GM19463 (cell line): ENCODE measurements around the gene CACNA1D.

ENCODE experiments used
- ATAC-seq: cut with Tn5 transposase; IDR thresholded peaks from one replicate; pipeline ENCODE4 v1.9.1; 2021; ENCODE audit warnings: mild to moderate bottlenecking, moderate library complexity; ENCODE audit not compliant: unreplicated experiment

The CACNA1D gene

DNA sequence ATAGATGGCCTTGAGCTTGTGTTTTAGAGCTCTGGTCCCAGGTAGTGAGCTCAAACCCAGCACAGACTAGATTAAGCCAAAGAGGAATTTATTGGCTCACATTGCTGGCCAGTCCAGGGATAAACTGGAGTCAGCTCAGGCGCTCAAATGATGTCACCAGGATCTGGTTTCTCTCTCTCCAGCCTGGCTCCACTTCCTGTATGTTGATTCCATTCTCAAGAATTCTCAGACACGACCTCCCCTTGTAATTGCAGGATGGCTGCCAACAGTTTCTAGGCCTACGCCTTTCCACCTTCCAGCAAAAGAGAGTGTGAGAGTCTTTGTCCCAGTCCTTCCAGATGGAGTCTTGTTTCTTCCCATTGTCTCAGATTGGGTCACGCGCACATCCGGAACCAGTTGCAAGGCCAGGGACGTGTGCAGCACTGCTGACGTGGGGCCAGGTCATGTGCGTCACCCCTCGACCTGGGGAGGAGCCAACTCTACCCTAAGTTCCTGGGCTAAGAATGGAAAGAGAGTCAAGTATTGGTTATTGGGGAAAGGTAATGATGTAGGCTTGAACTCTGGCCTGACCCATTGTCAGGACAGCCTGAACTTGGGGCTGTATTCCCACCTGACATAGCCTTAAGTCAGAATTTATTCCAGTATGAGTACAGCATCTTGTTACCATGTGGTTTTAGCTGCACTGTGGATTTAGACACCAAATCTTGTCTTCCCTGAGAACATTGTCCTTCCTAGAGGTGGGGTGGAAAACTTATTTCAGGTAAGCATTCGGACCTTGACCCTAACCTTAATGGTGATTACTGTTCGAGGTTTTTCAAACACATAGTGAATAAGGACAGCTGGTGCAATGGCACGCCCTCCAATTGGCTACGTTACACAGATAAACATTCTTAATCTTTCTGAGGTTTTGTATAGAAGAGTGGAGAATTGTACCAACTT, 31.6 kb downstream of the CACNA1D start:
- no peak for ATAC-seq

DNA sequence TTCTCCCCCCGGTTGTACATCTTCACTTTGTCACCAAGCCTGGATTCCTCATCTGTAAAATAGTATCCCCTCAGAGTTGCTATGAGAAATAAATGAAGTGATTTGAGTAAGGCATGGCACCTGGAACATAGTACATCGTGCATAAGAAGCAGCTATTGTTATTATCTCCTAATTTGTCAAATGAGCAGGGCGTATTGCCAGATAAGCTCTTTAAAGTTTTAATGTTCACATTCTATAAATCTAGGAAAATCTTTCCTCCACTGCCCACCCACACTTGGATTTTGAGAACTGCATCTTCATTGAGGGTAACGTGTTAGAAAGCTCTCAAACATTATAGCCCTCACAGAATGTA, 32.3 kb downstream of the CACNA1D start:
- no peak for ATAC-seq

DNA sequence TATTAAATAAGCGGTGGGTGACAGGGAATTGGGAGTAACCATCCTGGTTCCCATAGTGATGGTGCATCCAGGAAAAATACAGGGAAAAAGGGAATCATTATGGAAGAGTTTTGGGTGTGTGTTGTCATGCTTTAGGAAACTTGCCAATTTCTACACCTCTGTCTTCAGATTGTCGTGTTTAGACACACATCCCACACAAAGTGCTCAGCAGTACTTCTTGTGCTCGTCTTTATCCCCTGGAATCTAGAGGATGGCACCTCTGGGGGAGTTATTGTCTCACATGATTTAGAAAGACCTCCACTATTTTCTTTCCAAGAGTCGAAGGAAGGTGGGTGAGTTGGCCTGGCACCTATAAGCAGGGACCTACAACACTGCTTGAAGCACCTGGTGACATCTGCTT, 35.8 kb downstream of the CACNA1D start:
- ATAC-seq: no peak

DNA sequence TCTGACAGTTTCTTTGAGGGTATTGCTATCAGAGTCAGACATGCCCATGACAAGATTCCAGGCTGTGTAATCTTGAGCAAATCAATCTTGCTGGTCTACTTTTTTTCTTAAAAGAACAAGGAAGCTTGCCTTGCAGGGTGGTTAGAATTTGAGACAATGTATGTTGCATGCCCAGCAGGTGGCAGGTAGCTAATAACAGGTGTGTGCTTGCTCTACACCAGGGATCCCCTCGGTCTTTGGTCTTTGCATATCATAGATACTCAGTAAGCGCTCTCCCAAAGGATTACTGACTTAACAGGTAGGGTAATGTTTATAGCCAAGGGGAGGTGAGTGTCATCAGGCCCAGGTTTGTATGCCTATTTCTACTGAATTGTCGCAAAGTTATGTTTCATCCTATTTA, 37.3 kb downstream of the CACNA1D start:
- ATAC-seq: no peak

DNA sequence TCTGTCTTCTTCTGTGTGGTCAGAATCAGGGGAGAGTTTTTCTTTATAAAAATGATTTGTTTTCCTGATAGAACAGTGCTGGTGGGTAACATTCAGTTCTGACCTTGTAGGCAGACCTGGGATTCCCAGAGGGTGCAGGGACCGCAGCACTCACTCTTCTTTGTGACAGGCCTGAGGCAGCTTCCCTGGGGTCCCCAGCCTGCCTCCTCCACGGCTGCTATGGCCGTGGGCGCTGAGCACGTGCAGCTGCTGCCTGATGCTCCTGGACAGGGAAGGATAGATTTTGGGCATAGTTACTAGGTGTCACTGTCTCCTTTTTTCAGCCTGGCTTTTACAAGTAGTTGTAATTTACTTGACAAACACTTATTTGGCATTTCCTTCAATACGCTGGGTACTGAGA, 39.1 kb downstream of the CACNA1D start:
- no peak for ATAC-seq

DNA sequence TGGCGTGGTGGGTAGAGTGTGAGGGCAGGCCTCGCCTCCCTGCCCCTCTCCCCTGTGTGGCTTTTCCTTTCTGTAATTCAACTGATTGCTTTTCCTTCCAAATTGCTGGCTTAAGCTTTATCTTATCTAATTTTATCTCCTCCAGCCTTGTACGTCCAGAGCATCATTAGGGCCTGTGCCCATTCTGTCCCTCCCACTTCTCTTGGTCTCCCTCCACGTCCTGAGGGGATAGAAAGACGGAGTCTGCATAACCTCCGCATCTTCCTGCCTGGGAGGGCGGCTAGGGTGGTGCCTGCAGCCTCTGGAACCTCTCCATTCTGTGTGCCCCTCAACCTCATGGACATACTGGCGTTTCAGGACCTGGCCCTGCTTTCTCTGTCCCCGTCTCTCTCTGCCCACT, 39.8 kb downstream of the CACNA1D start:
- no peak for ATAC-seq

DNA sequence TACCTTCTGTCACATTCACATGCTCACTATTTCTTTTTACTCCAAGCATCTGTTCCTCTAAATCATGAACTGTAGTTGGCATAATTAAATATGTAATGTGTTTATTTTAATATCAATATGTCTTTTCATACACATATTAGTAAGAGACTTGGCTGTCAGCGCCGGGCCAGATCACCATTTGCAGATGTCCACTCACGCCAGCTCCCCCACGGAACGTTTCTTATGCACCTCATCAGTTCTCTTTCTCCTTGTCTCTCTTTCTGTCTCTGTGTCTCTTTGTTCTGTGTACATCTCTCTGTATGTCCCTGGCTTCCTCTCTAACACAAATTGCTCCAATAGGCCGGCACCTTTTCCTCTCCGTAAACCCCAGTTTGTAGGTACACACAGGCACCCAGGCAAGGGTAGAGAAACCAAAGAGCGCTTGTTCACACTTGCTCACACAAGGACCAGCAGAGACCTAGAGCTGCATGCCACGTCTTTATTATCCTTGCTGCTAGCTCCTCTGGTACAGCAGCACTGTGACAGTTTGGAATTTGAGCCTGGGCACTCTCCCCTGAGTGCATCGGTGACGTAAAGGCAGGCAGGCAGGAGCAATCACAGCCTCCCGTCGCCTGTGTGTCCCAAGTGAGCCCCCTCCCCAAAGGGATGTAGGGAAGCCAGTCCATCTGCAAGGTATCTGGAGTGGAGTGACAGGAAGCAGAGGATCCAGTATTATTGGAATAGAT, 40.4 kb downstream of the CACNA1D start:
- no peak for ATAC-seq

DNA sequence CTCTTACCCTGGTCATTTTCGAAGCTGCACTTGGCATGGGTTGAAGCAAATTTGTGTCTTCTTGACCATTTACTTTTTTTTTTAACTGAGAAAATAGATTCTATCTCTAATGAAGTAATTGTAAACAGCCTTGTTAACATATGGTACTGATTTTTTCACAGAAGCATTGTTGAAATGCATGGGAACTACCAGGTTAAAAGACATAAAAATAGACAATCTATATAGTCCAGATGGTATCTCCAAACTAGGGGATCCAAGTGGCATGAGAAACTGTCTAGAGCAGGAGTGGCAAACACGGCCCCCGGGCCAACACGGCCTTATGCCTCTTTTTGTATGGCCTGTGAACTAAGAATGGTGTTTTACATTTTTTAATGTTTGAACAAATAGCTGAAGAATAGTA, 41.9 kb downstream of the CACNA1D start:
- ATAC-seq: no peak

DNA sequence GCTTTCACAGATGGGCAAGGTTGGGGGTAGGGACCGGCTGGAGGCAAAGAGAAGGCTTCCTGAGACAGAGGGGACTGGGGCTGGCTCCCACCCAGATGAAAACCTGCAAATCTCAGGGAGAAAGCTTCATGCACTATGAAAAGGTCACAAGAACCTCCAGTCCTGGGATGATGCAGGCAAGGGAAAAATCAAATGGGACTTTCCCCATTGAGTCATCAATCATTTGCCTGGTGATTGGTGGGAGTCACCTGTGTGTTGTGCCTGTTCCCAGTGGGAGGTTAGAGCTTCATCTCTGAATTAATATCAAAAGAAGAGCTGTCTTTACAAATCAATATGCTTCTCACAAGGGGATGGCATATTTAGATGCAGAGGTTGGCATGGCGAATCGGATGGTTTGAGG, 49.9 kb downstream of the CACNA1D start:
- ATAC-seq: no peak

DNA sequence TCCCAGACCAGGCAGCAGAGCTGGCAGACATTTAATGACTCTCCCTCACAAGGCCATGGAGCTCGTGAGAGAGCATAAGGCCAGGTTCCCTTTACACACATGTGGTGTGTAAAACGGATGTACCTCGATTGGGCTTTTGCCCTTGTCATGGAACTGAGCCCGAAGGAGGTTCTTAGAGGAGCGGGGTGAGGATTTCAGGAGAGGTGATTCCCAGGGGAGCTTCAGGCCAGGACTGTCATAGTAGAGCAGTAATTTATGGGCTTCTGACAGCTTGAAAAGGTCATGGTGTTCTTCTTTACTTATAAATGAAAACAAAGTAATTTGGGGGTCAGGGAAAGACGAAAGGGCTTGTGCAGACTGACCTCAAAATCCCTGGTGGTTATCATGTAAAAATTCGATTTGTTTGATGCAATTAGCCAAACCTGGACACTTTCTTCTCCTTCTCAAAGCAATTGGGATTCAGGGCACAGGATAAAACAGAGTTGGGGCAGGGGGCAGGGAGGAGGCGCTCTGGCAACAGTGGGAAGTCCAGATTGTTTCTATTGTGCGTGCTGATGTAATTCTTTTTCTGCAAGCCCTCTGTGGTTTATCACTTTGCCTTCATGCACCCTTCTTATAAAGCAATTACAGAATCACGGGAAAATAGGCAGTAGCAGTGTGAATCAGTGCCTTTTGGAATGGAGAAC, 51.0 kb downstream of the CACNA1D start:
- ATAC-seq: no peak

DNA sequence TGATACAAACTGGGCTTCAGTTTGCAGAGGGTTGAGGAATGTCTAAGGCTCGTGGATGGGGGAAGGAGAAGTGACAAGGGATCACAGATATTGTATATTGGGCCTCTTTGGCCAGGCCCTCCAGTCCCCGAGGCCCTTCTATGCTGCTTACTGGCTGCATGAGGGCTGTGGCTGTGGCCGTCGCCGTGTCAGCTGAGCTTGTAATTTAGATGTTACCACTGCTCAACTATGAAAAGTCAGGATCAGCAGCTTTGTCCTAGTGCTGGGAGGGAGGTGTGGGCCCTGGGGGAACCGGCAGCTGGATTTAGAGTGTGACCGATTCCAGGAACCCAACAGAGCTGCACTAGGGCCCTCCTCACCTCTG, 51.6 kb downstream of the CACNA1D start:
- ATAC-seq: no peak

DNA sequence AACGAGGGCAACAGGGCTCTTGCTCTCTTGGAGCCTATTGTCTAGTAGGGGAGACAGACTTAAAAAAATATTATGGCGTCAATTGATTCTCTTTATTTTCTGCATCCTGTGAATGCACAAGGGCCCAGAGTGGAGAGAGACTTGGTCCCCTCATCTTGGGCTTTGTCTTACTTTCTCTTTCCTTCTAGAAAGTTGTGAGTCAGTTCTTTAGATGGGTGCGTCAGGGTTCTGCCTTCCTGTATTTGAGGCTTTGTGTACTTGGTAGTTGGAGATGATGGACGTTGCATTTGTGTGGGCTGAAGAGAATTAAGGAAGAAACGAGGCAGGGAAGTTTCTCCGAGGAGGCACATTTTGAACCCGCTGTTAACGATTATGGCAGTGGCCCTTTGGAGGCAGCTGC, 52.9 kb downstream of the CACNA1D start:
- no peak for ATAC-seq

DNA sequence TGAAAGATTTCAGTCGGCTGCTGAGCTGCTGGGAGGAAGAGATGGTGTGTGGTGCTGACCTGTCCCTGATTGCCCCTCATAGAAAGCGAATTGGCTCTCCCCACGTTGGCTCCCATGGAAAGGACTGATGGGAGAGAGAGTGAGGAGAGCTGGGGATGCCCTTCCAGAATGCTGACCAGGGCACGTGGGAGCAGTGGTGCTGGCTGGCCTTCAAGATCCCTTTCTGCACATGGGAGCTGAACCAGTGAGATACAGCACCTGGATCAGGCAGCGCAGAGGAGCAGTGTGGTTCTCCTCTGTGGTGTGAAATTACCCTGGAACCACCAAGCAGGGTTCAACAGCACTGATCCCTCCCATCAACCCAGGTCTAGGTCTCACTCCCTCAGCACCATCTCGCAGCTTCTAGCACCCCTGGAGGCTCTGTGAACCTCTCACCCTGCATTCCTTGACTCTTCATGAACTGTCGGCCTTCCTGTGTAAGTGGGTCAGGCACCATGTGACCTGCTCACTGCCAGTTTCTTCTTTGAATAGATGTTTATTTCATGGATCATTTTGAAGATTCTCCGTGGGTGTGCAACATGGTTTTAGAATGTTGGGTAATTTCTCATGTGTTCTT, 55.7 kb downstream of the CACNA1D start:
- ATAC-seq: no peak

DNA sequence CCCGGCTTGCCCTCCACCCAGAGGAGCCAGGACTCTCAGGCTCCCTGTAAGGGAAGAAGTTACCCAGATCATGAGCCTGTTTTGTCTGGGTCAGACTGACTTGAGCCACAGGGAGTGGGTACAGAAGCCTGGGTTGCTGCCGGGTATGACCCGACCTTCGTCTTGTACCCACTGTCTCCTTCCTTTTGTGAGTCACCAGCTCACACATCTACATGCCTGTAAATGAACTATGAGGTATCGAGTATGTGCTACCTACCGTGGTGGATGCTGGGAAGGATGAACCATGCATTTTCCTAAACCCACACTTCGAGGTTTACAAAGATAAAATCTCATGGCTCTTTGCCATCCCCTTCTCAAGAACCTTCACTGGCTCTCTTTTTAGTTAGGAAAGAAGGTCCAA, 56.9 kb downstream of the CACNA1D start:
- ATAC-seq: no peak

DNA sequence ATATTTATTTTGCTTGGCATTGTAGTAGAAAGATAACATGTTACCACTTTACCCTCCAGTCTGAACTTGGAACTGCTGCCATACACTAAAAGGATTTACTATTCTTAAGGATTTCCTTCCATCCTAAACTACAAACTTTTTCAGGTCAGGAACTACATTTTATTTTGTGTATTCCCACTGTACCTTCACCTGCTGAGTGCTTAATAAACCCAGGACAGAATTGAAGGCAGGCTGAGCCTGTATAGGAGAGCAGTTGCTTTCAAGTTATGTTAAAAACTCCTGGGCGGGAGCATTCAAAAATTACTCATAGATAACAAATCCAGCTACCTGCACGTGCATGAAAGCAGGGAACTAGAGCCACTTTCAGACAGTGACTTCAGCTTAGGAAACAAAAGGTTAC, 58.3 kb downstream of the CACNA1D start:
- no peak for ATAC-seq

DNA sequence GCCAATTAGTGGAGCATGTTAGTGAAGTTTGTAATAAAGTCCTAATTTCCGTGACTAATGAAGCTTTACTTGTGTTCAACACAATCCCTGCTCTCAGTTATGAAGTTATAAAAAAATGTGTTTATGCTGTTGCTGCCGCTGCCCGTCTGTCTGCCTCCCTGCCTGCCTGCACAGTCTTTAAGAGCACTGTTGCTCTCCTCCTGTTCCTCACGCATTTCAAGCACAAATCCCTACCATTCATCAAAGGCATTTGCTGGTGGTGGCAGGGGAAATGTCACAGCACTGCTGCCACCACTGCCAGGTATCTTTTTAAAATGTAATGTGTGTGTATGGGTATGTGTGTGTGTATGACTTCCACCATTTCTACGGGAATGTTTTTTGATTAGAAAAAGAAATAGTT, 58.8 kb downstream of the CACNA1D start:
- ATAC-seq: no peak

DNA sequence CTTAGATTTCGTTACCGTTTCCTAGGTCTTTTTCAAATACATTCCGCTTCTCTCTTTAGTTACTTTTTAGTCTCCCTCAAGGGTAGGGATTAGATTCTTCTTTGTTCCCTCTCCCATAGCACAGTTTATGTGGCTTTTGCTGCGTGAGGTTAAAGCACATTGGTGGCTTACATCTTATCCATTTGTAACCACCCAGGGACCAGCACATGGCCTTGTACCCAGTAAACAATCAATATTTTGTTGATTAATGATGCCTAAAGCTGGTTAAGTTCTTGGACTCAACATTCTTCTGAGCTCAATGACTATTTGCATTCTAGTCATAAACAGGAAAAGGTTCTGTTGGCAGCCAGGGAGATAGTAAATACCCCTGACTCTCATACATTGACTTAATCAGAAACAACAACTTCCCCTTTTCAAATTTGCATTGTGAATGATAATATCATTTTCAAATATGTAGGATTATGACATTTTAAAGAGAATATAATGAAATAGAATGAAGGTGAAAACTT, 60.2 kb downstream of the CACNA1D start:
- ATAC-seq: peak; percentile 68

DNA sequence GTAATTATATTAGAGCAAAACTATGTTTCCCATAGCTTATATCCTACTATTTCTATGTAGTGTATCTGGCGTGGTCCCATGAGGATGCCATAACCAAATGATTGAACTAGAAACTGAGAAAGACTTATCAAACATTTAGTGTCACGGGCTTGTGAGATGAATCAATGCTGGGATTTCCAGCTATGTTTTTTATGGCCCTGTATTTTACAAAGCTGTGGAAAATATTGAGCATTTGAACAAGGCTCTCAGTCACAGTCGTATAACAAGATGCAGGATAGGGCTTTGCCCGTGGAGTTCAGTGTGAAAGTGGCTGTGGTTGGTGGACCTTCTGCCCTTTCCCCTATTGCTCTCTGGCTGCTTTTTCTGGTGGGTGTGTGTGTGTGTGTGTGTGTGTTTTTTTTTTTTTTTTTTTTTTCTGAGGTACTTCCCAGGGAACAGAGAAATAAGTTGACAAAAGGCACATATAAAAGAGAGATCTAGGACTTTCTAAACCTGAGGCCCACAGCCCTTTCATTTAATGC, 60.7 kb downstream of the CACNA1D start:
- peak; percentile 76 for ATAC-seq

DNA sequence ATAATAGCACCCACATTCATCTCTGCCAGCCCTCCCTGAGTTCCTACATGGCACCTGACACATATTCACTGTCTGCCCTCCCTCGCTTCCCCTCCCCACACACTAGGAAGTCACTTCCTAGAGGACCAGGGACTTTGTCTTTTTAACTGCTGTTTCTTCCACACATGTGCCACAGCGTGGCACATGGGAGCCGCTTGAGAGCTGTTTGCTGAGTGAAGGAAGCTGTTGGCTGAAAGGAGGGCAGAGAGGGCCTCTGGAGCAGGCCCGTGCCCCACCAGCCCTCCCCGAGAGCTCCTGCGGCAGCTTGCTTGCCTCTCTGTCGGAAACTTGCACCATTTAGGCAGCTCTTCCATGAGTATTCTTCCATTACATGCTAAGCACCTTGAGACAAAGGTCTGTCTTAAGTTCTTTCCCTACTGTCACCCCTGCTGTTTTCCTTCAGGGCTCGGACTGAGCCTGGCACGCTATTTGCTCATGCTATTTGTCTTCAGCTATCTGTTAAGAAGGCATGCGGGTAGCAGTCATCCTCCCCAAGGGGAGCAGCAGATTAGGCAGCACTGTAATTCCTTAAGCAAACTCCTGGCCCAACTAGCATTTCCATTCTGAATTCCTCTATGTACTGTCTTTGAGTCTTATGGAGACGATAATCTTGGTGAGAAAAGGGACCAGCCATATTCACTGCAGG, 72.2 kb downstream of the CACNA1D start:
- no peak for ATAC-seq

DNA sequence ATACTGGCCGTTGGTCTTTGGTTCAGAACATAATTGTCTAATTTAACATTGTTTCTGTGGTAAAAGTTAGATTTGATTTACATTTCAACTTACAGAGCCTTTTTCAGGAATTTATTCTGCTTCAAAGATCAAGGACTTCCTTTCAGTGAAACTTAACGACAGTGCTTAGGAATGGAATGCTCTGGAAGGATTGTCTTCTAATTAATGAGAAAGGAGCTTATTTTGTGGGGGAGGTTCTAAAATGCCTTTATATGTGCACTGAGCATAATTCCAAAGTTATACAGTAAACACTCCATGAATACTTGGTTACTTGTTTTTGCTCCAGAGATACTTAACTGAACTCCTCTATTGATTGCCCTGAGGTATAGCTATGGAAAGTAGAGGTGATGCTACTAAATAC, 75.7 kb downstream of the CACNA1D start:
- no peak for ATAC-seq
